GM21515 (cell line): ENCODE data around the gene ZNF787.
"Not testable (repeated sequence)": the region's sequence is repeated elsewhere in the genome, so short reads cannot be mapped to it uniquely, and the experiment has no call there.

Source experiments
- ATAC-seq: cut with Tn5 transposase; IDR thresholded peaks from one replicate; pipeline ENCODE4 v1.9.1; 2021; ENCODE audit not compliant: unreplicated experiment

ZNF787 gene

DNA sequence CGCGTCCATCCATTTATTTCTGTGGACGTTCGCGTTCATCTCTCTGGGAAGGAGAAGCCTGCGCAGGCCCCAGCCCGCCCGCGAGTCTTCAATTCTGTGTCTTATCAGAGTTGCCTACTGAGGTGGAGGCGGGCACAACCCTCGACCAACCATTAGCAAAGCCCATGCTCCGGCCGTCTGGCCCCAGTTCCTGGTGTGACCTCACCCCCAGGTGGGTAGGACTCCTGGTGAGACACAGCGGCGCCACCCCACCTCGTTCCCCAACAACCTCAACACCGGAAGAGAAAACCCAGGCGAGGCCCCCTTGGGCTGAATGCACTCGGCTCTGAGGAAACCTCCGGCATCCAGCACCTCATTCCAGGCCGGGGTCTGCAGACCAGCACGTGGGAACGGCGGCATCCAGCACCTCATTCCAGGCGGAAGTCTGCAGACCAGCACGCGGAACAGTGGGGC is 14.7 kb downstream of the ZNF787 start:
- ATAC-seq: no peak

DNA sequence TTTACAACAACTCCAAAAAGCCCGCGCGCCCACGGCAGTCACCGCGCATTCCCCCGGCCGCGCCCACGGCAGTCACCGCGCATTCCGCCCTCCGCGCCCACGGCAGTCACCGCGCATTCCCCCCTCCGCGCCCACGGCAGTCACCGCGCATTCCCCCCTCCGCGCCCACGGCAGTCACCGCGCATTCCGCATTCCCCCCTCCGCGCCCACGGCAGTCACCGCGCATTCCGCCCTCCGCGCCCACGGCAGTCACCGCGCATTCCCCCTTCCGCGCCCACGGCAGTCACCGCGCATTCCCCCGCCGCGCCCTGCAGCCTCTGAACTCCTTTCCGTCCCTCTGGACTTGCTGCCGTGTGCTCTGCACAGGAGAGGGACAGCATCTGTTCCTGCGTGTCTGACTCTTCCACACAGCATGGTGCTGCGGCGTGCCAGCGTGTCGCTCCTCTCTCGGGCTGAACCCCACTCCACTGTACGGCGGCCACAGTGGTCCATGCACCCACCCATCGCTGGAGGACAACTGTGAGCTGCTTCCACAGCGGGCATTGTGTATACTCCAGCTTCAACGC is 15.2 kb downstream of the ZNF787 start:
- ATAC-seq: not testable (repeated sequence)

DNA sequence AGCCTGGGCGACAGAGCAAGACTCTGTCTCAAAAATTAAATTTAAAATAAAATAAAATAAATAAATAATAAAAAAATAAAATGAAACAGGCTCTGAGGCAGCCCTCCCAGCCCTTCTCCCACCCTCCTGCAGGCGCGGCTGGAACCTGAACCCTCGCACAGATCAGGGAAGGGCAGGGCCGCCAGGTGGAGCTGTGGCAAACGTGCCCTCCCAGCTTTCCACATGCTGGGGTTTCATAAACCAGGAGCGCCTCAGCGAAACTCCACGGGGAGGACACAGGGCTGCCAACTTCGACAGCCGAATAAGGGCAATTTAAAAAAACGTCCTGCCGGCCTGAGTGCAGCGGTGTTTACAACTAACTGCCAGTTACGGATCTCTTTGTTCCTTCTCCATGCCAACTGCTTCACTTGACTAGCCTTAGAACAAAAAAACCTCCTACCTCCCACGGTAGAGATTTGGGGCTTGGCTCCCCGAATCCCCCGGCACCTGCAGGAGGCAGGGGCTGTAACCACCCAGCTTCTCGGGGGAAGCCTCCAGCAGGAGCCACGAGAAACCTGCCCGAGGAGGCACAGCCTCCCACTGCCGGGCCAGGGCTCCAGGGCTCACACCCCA is 15.9 kb downstream of the ZNF787 start:
- ATAC-seq: no peak

DNA sequence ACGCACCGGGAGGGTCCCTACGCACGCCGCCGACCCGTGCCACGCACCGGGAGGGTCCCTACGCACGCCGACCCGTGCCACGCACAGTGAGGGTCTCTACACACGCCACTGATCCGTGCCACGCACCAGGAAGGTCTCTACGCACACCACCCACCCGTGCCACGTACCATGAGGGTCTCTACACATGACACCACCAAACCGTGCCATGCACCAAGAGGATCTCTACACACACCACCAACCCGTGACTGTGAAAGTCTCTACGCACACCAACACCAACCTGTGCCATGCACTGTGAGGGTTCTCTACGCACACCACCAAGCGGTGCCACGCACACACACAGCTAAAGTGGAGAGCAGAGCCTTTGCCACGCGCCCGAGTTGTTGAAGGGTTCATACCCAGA is 16.7 kb downstream of the ZNF787 start:
- no peak for ATAC-seq

GRCh38 chr19:56103027-56103614 is 18.0 kb downstream of the ZNF787 start:
- ATAC-seq: no peak

DNA sequence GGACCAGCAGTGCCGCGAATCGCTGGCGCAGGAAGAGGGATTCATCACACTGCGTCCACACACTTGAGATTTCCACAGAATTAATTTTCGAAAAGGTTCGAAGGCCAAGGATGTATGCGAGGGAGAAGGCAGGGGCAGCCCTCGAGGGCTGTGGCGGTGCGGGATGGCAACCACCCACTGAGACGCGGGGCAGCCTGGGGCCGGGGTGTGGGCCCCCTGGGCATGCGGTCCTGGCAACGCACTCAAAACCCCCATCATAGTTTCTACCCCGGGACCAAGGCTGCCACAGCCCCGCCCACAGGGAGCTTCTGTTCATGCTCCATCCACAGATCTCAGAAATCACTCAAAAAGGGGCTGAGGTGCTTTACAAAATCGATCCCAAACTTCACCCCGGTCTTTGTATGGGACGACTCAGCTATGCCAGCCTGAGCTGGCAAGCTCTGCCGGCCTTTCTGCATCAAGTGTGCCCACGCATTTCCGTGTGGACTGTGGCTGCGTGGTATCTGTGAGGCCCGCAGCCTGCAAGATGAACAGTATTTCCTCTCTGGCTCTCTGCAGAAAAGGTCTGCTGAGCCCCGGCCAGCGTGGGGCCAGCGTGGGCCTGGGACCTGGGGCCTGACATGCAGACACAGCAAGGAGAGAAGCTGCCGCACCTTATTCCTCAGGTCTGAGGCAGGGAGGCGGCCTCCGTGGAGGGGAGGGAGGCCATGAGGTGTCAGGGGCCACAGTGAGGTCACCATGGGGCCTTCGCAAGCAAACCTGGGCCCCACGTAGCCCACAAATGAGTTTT is 19.2 kb downstream of the ZNF787 start:
- ATAC-seq: no peak

- no peak for ATAC-seq
These were observed 20.0 kb downstream of the ZNF787 start for GRCh38 chr19:56101095-56101494.

- no peak for ATAC-seq
These were observed 21.2 kb downstream of the ZNF787 start for GRCh38 chr19:56099638-56100539.

- no peak for ATAC-seq
These were observed 22.1 kb downstream of the ZNF787 start for GRCh38 chr19:56098731-56099568.

- ATAC-seq: not testable (repeated sequence)
These were observed 22.9 kb downstream of the ZNF787 start for GRCh38 chr19:56098237-56098636.

DNA sequence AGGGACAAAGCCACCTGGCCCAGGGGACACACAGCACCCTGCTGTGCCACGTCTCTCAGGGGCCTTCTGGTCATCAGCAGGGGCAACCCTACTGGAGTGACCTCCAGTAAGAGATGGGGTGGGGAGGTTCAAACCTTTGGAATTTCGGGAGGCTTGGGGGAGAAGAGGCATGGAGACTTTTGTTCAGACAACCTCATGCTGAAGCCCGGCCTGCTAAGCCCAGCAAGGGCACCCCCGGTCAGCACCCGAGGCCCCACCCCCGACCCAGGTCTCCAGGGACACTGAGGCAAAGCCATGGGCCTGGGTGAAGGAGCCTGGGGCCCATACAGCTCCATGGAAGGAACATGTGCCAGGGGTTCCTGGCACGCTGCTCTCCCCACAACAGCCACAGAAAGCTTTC is 23.3 kb downstream of the ZNF787 start:
- ATAC-seq: no peak

DNA sequence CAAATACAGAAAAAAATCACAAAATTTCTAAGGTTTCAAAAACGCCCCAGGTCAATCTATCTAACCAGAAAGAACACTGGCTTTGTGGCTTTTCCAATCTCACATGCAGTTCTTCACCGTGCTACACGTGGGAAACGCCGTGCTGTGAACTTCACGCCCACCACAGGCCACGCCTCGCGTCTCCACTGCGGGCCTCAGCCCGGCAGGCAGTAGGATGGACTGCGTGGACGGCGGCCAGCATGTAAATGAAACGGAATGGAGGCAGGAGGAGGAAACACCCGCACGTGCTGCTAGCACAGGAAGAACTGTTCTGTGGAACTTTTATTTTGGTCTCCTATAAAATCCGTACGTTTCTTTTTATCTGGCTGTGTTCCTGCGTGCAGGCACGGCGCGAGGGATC is 23.8 kb downstream of the ZNF787 start:
- no peak for ATAC-seq

DNA sequence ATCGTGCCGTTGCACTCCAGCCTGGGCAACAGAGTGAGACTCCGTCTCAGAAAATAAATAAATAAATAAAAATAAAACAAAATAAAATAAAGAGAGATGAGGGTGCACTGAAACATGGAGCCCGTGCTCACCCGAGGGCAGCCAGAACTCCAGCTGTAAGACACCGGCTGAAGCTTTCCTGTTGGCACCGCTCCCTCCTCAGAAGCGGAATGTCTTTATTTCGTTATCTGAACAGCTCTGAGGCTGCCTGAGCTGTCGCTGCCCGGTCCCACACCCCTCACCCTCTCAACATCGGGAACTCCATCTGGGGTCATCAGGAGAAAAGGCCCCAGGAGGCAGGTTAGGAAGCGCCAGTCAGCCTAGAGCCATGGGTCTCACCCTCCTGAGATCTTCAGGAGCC is 24.4 kb downstream of the ZNF787 start:
- ATAC-seq: no peak

DNA sequence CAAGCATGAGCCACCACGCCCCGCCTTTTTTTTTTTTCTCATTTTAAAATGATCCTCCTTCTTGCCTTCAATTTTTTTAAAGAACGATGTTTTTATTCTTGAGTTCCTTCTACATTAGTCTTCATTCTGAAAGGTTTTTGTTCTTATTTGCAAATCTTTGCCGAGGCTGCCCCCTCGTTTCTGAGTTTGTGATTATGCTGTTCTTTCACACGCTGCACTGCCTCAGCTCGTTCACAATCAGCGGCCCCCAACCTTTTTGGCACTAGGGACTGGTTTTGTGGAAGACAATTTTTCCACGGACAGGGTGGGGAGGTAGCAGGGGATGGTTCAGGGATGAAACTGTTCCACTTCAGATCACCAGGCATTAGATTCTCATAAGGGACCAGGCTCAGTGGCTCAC is 26.6 kb downstream of the ZNF787 start:
- no peak for ATAC-seq

- no peak for ATAC-seq
These were observed 28.1 kb downstream of the ZNF787 start for GRCh38 chr19:56092685-56093631.

- ATAC-seq: no peak
These were observed 29.1 kb downstream of the ZNF787 start for GRCh38 chr19:56091751-56092546.

- no peak for ATAC-seq
These were observed 30.0 kb downstream of the ZNF787 start for GRCh38 chr19:56091066-56091490.

DNA sequence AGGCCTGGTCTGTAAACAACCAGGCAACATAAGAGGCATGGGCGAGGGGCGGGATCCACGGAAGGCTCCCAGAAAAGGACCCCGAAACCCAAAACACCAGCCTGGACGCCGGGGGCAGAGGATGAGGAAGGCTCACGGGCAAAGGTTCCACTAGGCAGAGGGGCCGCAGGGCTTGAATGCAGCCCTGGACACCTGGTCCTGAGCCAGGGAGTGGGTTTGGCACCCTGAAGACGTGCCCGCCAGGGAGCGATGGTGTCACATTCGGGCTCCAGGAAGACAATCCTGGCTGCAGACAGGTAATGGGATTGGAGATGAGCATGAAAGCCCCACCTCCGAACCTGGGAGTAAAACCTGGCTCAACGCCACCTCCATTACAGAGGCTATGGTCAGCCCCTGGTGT is 31.8 kb downstream of the ZNF787 start:
- ATAC-seq: no peak
